Peyer's patch (tissue), 4 donors: Measurements from ENCODE around the gene AKAP11. TPM values are rescaled to one million over a fixed set of nuclear protein-coding genes. Genes with fewer than 3 reads are reported as not detected.

ENCODE experiments used
- DNase-seq, 3 donors: peaks; one replicate each; pipeline ENCODE4 v3.0.0-alpha.2; 2017 to 2019
- H3K27ac ChIP-seq, 4 donors: fragments of 200-600 bp; sonication (generic); one replicate each; pipeline ENCODE4 v1.5.1; 2016 to 2019
- H3K27me3 ChIP-seq, 2 donors: fragments of 200-600 bp; sonication (generic); one replicate each; pipeline ENCODE4 v1.5.1; 2019
- H3K36me3 ChIP-seq, 3 donors: fragments of 200-600 bp; sonication (generic); one replicate each; pipeline ENCODE4 v1.5.1; 2016 to 2019
- H3K4me1 ChIP-seq, 4 donors: fragments of 200-600 bp; sonication (generic); one replicate each; pipeline ENCODE4 v1.5.1; 2016 to 2019
- H3K4me3 ChIP-seq, 4 donors: fragments of 200-600 bp; sonication (generic); 1 replicate in 3 of 4; 2 replicates in 1 of 4; pipeline ENCODE4 v1.5.1; 2016 to 2019; ENCODE audit warnings: mild to moderate bottlenecking in 1 of 4
- H3K9me3 ChIP-seq, 4 donors: fragments of 200-600 bp; sonication (generic); one replicate each; pipeline ENCODE4 v1.5.1; 2016 to 2019; ENCODE audit warnings: mild to moderate bottlenecking in 1 of 4
- POLR2A ChIP-seq, 2 donors: fragments of 450-650 bp; IDR thresholded peaks; one replicate each; pipeline ENCODE4 v1.5.1; 2017; ENCODE audit warnings: antibody characterized with exemption in 2 of 2, mild to moderate bottlenecking in 2 of 2, moderate library complexity in 2 of 2
- total RNA-seq, 4 donors: library from RNA; depleted of rRNA; stranded (reverse); fragments of >200 nt; gene quantifications; one replicate each; pipeline ENCODE4 v1.1.0, GENCODE V29; 2016
- TF ChIP-seq, protein P1 (sequence below), 6 experiments: fragments of 450-650 bp in 4 of 6; fragments of 200-600 bp in 2 of 6; sonication (generic) in 1 of 6; IDR thresholded peaks; one replicate each; pipeline ENCODE4 v1.5.1; 2017 to 2019; ENCODE audit warnings: antibody characterized with exemption in 6 of 6, mild to moderate bottlenecking in 3 of 6, moderate library complexity in 1 of 6

AKAP11 gene
- total RNA-seq, 4 donors from 2014 or later = 16.5 to 38.8 (median 22.2) TPM

GRCh38 chr13:42275098-42275471 is 3.1 kb downstream of the AKAP11 start:
- H3K4me1 ChIP-seq = peaks cover 0 to 30% (median 2%) of the 10 kb centered on the region in 4 donors
- no peaks in the 10 kb centered on the region for H3K27me3 ChIP-seq
- no peaks in the 10 kb centered on the region for H3K36me3 ChIP-seq
- no peaks in the 10 kb centered on the region for H3K9me3 ChIP-seq
- peak overlapping the region in 2 of 4 donors; percentile 44 to 64 for H3K27ac ChIP-seq
- peak in 1 of 3 donors; percentile 33 for DNase-seq
- TF ChIP-seq, protein P1, sequence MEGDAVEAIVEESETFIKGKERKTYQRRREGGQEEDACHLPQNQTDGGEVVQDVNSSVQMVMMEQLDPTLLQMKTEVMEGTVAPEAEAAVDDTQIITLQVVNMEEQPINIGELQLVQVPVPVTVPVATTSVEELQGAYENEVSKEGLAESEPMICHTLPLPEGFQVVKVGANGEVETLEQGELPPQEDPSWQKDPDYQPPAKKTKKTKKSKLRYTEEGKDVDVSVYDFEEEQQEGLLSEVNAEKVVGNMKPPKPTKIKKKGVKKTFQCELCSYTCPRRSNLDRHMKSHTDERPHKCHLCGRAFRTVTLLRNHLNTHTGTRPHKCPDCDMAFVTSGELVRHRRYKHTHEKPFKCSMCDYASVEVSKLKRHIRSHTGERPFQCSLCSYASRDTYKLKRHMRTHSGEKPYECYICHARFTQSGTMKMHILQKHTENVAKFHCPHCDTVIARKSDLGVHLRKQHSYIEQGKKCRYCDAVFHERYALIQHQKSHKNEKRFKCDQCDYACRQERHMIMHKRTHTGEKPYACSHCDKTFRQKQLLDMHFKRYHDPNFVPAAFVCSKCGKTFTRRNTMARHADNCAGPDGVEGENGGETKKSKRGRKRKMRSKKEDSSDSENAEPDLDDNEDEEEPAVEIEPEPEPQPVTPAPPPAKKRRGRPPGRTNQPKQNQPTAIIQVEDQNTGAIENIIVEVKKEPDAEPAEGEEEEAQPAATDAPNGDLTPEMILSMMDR (IDR thresholded peaks at IDR 0.05) = no peak
- TF ChIP-seq POLR2A (IDR thresholded peaks at IDR 0.05) = no peak
- no peak overlapping the region for H3K4me3 ChIP-seq

DNA sequence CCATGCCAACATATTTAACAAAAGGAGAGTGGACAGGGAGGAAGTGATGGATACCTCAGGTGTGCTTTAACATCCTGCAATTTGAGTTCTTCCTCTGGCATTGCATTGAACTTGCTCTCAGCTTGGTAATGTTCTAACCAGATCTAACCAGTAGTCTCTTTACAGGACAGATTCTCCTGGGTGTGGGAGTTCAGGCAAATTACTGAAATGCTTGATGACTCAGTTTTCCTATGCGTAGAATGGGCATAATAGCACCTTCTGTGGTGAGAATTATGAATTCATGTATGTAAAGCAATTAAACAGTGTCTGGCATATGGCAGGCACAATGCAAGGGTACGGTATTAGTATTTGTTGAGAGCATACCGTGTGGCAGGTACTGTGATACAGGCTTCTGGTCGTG is 3.6 kb downstream of the AKAP11 start:
- no peak for DNase-seq
- TF ChIP-seq, protein P1 (IDR thresholded peaks at IDR 0.05) = no peak
- no peak for TF ChIP-seq POLR2A (IDR thresholded peaks at IDR 0.05)
- no peak overlapping the region for H3K4me3 ChIP-seq
- peak overlapping the region in 1 of 4 donors; percentile 64 for H3K27ac ChIP-seq
- peaks cover 0 to 30% (median 2%) of the 10 kb centered on the region in 4 donors for H3K4me1 ChIP-seq
- H3K27me3 ChIP-seq = no peaks in the 10 kb centered on the region
- no peaks in the 10 kb centered on the region for H3K36me3 ChIP-seq
- H3K9me3 ChIP-seq = no peaks in the 10 kb centered on the region

DNA sequence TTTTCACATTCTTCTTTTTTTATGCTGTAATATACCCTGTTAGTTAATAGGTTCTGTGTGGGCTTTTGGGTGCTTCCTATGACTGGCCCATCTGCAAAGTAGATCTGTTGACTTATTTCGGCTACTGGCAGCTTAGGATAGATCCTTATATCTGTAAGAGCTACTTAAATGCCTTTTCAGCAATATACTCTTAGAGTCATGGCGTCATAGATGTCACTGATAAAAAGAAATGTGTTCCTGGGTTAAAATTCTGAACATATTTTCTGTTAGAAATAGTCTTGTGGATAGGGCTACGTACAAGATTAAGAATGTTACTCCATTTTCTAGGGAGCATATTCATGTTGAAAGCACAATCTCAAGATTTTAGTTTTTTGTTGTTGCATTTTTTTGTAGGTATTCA is 4.7 kb downstream of the AKAP11 start:
- no peak for TF ChIP-seq POLR2A (IDR thresholded peaks at IDR 0.05)
- Histone ChIP-seq H3K27ac (peak overlapping the region in 1 of 4 donors; percentile 64), H3K4me1 (peaks cover 0 to 30% (median 2%) of the 10 kb centered on the region in 4 donors), H3K9me3 (no peaks in the 10 kb centered on the region), H3K27me3 (no peaks in the 10 kb centered on the region), H3K4me3 (no peak overlapping the region), H3K36me3 (no peaks in the 10 kb centered on the region)
- no peak for DNase-seq

- Histone ChIP-seq H3K27ac (no peak overlapping the region), H3K9me3 (no peaks in the 10 kb centered on the region), H3K4me3 (no peak overlapping the region), H3K36me3 (no peaks in the 10 kb centered on the region), H3K27me3 (no peaks in the 10 kb centered on the region), H3K4me1 (peaks cover 0 to 28% (median 2%) of the 10 kb centered on the region in 4 donors)
- no peak for DNase-seq
- TF ChIP-seq, protein P1 (IDR thresholded peaks at IDR 0.05) = no peak
- TF ChIP-seq POLR2A (IDR thresholded peaks at IDR 0.05) = no peak
These were observed 5.8 kb downstream of the AKAP11 start for GRCh38 chr13:42277618-42278276.

- Histone ChIP-seq H3K36me3 (no peaks in the 10 kb centered on the region), H3K4me1 (peaks cover 0 to 15% (median 2%) of the 10 kb centered on the region in 4 donors), H3K9me3 (no peaks in the 10 kb centered on the region), H3K27me3 (no peaks in the 10 kb centered on the region), H3K4me3 (no peak overlapping the region), H3K27ac (no peak overlapping the region)
- DNase-seq = peak in 1 of 3 donors; percentile 22
- TF ChIP-seq POLR2A (IDR thresholded peaks at IDR 0.05) = no peak
- TF ChIP-seq, protein P1 (IDR thresholded peaks at IDR 0.05) = no peak
These were observed 7.1 kb downstream of the AKAP11 start for GRCh38 chr13:42279080-42279479.

- no peak for TF ChIP-seq POLR2A (IDR thresholded peaks at IDR 0.05)
- TF ChIP-seq, protein P1 (IDR thresholded peaks at IDR 0.05) = no peak
- Histone ChIP-seq H3K9me3 (no peaks in the 10 kb centered on the region), H3K36me3 (no peaks in the 10 kb centered on the region), H3K27me3 (no peaks in the 10 kb centered on the region), H3K4me3 (no peak overlapping the region), H3K27ac (no peak overlapping the region), H3K4me1 (peaks cover 0 to 8% (median 2%) of the 10 kb centered on the region in 4 donors)
- no peak for DNase-seq
These were observed 8.0 kb downstream of the AKAP11 start for GRCh38 chr13:42279986-42280385.
